ENCODE measurements around the gene ZBTB34. TPM values are rescaled to one million over a fixed set of nuclear protein-coding genes. Genes with fewer than 3 reads are reported as not detected.

Gene ZBTB34
- total and polyA plus RNA-seq, 7 donors: 2.0 to 7.3 (median 4.6) TPM

DNA sequence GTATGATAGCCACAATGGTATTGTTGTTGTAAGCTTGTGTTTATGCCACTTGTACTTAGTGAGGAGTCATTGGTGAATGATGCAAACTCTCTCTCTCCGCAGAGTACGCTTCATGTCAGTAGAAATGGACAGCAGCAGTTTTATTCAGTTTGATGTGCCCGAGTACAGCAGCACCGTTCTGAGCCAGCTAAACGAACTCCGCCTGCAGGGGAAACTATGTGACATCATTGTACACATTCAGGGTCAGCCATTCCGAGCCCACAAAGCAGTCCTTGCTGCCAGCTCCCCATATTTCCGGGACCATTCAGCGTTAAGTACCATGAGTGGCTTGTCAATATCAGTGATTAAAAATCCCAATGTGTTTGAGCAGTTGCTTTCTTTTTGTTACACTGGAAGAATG lies 18.8 kb downstream of the ZBTB34 start:
- 62 to 69% (median 65%) methylated on average over 9 of the region's 9 CpGs for WGBS, 3 donors
- TF ChIP-seq CTCF (IDR thresholded peaks at IDR 0.05): no peak

DNA sequence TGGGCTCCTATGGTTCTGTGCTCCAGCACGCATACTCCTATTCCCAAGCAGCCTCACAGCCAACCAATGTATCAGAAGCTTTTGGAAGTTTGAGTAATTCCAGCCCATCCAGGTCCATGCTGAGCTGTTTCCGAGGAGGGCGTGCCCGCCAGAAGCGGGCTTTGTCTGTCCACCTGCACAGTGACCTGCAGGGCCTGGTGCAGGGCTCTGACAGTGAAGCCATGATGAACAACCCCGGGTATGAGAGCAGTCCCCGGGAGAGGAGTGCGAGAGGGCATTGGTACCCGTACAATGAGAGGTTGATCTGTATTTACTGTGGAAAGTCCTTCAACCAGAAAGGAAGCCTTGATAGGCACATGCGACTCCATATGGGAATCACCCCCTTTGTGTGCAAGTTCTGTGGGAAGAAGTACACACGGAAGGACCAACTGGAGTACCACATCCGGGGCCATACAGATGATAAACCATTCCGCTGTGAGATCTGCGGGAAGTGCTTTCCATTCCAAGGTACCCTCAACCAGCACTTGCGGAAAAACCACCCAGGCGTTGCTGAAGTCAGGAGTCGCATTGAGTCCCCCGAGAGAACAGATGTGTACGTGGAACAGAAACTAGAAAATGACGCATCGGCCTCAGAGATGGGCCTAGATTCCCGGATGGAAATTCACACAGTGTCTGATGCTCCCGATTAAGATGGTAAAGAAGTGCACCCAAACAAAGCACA lies 19.9 kb downstream of the ZBTB34 start:
- Histone ChIP-seq H3K36me3 (ENCODE audit: insufficient read depth in 1 of 2, low read depth in 1 of 2) (peaks cover 0 to 19% of the 10 kb centered on the region in 2 donors), H3K9me3 (no peaks in the 10 kb centered on the region), H3K4me1 (peaks cover 39% of the 10 kb centered on the region), H3K4me3 (no peak overlapping the region), H3K27ac (no peak overlapping the region), H3K27me3 (ENCODE audit: insufficient read depth in 3 of 3, low read length in 2 of 3) (no peaks in the 10 kb centered on the region)
- ATAC-seq: peak in 1 of 4 donors; percentile 5
- no peak for TF ChIP-seq CTCF (IDR thresholded peaks at IDR 0.05)
- WGBS, 3 donors: 77 to 83% (median 79%) methylated on average over 23 of the region's 23 CpGs
- intact Hi-C loops (cut with DNase I): no loop called here
- no peak for DNase-seq

More for the DNA sequence above, 18.8 kb downstream of the ZBTB34 start:
- H3K9me3 ChIP-seq: no peaks in the 10 kb centered on the region
- intact Hi-C loops (cut with DNase I): no loop called here
- peaks cover 38% of the 10 kb centered on the region for H3K4me1 ChIP-seq
- no peak overlapping the region for H3K4me3 ChIP-seq
- DNase-seq: no peak
- H3K27ac ChIP-seq: no peak overlapping the region
- ATAC-seq: peak in 2 of 4 donors; percentile 14 to 53
- H3K27me3 ChIP-seq (ENCODE audit: insufficient read depth in 3 of 3, low read length in 2 of 3): no peaks in the 10 kb centered on the region
- peaks cover 0 to 19% of the 10 kb centered on the region in 2 donors for H3K36me3 ChIP-seq (ENCODE audit: insufficient read depth in 1 of 2, low read depth in 1 of 2)

DNA sequence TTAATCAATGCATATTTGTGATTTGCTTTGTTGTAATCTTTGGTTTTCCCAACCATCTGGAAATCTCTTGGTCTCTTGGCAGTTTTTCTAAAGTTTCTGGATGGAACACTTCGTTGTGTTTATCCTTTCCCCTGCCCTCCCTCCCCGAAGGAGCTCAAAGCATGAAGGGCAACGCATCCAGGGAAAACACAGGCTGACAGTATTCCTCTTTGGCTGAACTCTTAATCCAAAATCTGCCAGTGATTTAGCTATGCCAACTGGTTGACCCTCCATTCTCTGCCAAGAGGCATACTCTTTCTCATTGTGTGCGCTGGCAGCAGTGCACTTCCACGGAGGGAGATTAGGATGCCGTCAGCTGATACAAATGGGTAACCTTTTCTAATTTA lies 20.5 kb downstream of the ZBTB34 start:
- Histone ChIP-seq H3K4me1 (peaks cover 43% of the 10 kb centered on the region), H3K36me3 (ENCODE audit: insufficient read depth in 1 of 2, low read depth in 1 of 2) (peaks cover 0 to 19% of the 10 kb centered on the region in 2 donors), H3K27me3 (ENCODE audit: insufficient read depth in 3 of 3, low read length in 2 of 3) (no peaks in the 10 kb centered on the region), H3K4me3 (no peak overlapping the region), H3K27ac (no peak overlapping the region), H3K9me3 (no peaks in the 10 kb centered on the region)
- ATAC-seq: peak in 3 of 4 donors; percentile 33 to 57 (median 56)
- WGBS, 3 donors: 24 to 37% (median 33%) methylated on average over 6 of the region's 6 CpGs
- intact Hi-C loops (cut with DNase I): no loop called here
- no peak for TF ChIP-seq CTCF (IDR thresholded peaks at IDR 0.05)
- DNase-seq: no peak

GRCh38 chr9:126882746-126883145 lies 22.3 kb downstream of the ZBTB34 start:
- Histone ChIP-seq H3K36me3 (ENCODE audit: insufficient read depth in 1 of 2, low read depth in 1 of 2) (peaks cover 0 to 19% of the 10 kb centered on the region in 2 donors), H3K4me3 (no peak overlapping the region), H3K27me3 (ENCODE audit: insufficient read depth in 3 of 3, low read length in 2 of 3) (no peaks in the 10 kb centered on the region), H3K27ac (no peak overlapping the region), H3K4me1 (peaks cover 46% of the 10 kb centered on the region), H3K9me3 (no peaks in the 10 kb centered on the region)
- WGBS, 3 donors: 78 to 83% (median 79%) methylated on average over 11 of the region's 11 CpGs
- no peak for TF ChIP-seq CTCF (IDR thresholded peaks at IDR 0.05)
- DNase-seq: no peak
- intact Hi-C loops (cut with DNase I): no loop called here
- ATAC-seq: no peak

Measured in psoas muscle (tissue), 8 donors.